Measurements from ENCODE around the gene COX14. TPM values are rescaled to one million over a fixed set of nuclear protein-coding genes. Genes with fewer than 3 reads are reported as not detected.

Gene COX14
- total RNA-seq, 1 experiment from 2014 or later, result 74.5 TPM

DNA sequence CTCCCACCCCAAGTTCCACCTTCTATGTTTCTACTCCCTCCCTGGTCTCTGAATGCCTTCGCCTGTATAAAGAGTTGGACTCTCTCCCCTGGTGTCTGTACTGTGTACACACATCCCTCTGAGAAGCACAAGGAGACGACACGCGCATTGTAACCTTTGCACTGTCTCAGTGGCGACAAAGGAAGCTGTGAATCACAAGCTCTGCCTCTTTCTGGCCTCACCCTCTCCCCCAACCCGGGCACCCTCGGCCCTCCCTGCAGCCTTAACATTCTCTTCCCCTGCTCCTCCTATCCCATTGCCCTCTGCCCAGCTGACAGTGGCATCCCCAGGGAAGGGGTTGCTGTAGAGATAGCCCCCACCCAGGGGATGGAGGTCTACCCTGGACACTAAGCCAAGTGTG, 29.4 kb upstream of the COX14 start:
- intact Hi-C loops (cut with micrococcal nuclease; ENCODE audit: unreplicated experiment) (loop anchor here (10.0 kb wide), 1 partner anchor 232 kb away; no protein-coding TSS in a partner anchor), in situ Hi-C loops (cut with HindIII; ENCODE audit: low pct_unique_long_range_greater_than_20kb, low sequenced_read_pairs) (no loop called here)
- peaks cover 4% of the 10 kb centered on the region; the same call in 1 of the 2 replicates for H3K4me1 ChIP-seq (ENCODE audit: control insufficient read depth, insufficient read depth, low read length)
- H3K36me3 ChIP-seq (ENCODE audit: control insufficient read depth, insufficient read depth, low read length), result no peaks in the 10 kb centered on the region
- CTCF ChIA-PET, result interaction anchor here (1.4 kb wide), 1 partner anchor 13 kb away, joined by 6 read pairs; no protein-coding TSS in a partner anchor
- no peak overlapping the region for H3K4me3 ChIP-seq (ENCODE audit: low read depth in 2 of 2, low read length in 2 of 2)
- POLR2A ChIA-PET, result no interaction called here
- ATAC-seq (no peak), DNase-seq (ENCODE audit: low read depth, low spot score) (no peak)
- H3K9me3 ChIP-seq (ENCODE audit: control insufficient read depth, insufficient read depth, low read depth, low read length), result no peaks in the 10 kb centered on the region
- H3K27ac ChIP-seq (ENCODE audit: low read length), result no peak overlapping the region
- BruUV-seq (replicated peaks), result no TSS peak
- TF ChIP-seq POLR2AphosphoS5 (IDR thresholded peaks at IDR 0.05; ENCODE audit: low read depth, low read length), result no peak
- TF ChIP-seq TCF7L2 (IDR thresholded peaks at IDR 0.05; ENCODE audit: low read depth, low read length), result no peak
- no peak for TF ChIP-seq REST (IDR thresholded peaks at IDR 0.05; ENCODE audit: insufficient read depth in 1 of 2, low read depth in 2 of 2, low read length in 1 of 2)
- no peak for TF ChIP-seq SIN3A (IDR thresholded peaks at IDR 0.05; ENCODE audit: borderline replicate concordance, insufficient read depth, low read depth, low read length)
- TF ChIP-seq, protein P1, sequence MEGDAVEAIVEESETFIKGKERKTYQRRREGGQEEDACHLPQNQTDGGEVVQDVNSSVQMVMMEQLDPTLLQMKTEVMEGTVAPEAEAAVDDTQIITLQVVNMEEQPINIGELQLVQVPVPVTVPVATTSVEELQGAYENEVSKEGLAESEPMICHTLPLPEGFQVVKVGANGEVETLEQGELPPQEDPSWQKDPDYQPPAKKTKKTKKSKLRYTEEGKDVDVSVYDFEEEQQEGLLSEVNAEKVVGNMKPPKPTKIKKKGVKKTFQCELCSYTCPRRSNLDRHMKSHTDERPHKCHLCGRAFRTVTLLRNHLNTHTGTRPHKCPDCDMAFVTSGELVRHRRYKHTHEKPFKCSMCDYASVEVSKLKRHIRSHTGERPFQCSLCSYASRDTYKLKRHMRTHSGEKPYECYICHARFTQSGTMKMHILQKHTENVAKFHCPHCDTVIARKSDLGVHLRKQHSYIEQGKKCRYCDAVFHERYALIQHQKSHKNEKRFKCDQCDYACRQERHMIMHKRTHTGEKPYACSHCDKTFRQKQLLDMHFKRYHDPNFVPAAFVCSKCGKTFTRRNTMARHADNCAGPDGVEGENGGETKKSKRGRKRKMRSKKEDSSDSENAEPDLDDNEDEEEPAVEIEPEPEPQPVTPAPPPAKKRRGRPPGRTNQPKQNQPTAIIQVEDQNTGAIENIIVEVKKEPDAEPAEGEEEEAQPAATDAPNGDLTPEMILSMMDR (IDR thresholded peaks at IDR 0.05), result no peak
- no peaks in the 10 kb centered on the region for H3K27me3 ChIP-seq (ENCODE audit: control insufficient read depth, insufficient read depth, low read length)

GRCh38 chr12:50083301-50083700, 28.7 kb upstream of the COX14 start:
- TSS peak; percentile 96 for BruUV-seq (replicated peaks)

More at GRCh38 chr12:50083301-50083700, 28.7 kb upstream of the COX14 start:
- ChIA-PET POLR2A (no interaction called here), CTCF (interaction anchor here (1.4 kb wide), 1 partner anchor 14 kb away, joined by 6 read pairs; no protein-coding TSS in a partner anchor)
- TF ChIP-seq POLR2AphosphoS5 (IDR thresholded peaks at IDR 0.05; ENCODE audit: low read depth, low read length), result no peak
- no peak for TF ChIP-seq TCF7L2 (IDR thresholded peaks at IDR 0.05; ENCODE audit: low read depth, low read length)
- TF ChIP-seq, protein P1 (IDR thresholded peaks at IDR 0.05), result no peak
- no peak for TF ChIP-seq REST (IDR thresholded peaks at IDR 0.05; ENCODE audit: insufficient read depth in 1 of 2, low read depth in 2 of 2, low read length in 1 of 2)
- no peak for TF ChIP-seq SIN3A (IDR thresholded peaks at IDR 0.05; ENCODE audit: borderline replicate concordance, insufficient read depth, low read depth, low read length)
- intact Hi-C loops (cut with micrococcal nuclease; ENCODE audit: unreplicated experiment) (loop anchor here (10.0 kb wide), 1 partner anchor 232 kb away; no protein-coding TSS in a partner anchor), in situ Hi-C loops (cut with HindIII; ENCODE audit: low pct_unique_long_range_greater_than_20kb, low sequenced_read_pairs) (no loop called here)
- no peak for ATAC-seq
- H3K27me3 ChIP-seq (ENCODE audit: control insufficient read depth, insufficient read depth, low read length), result no peaks in the 10 kb centered on the region
- H3K27ac ChIP-seq (ENCODE audit: low read length), result no peak overlapping the region
- no peaks in the 10 kb centered on the region; the same call in 1 of the 2 replicates for H3K36me3 ChIP-seq (ENCODE audit: control insufficient read depth, insufficient read depth, low read length)
- no peaks in the 10 kb centered on the region for H3K9me3 ChIP-seq (ENCODE audit: control insufficient read depth, insufficient read depth, low read depth, low read length)
- H3K4me3 ChIP-seq (ENCODE audit: low read depth in 2 of 2, low read length in 2 of 2), result no peak overlapping the region
- no peak for DNase-seq (ENCODE audit: low read depth, low spot score)
- H3K4me1 ChIP-seq (ENCODE audit: control insufficient read depth, insufficient read depth, low read length), result peaks cover 4% of the 10 kb centered on the region; the same call in 1 of the 2 replicates
